Testis (tissue), 2 donors: Measurements from ENCODE around the gene IRF1.

Experiments
- POLR2A ChIP-seq: fragments of 450-650 bp; IDR thresholded peaks from one replicate; pipeline ENCODE4 v1.6.1; 2017; ENCODE audit warnings: antibody characterized with exemption, mild to moderate bottlenecking, moderate library complexity
- TF ChIP-seq, protein P1 (sequence below), 3 experiments: fragments of 450-650 bp in 2 of 3; fragments of 200-600 bp in 1 of 3; sonication (generic) in 1 of 3; IDR thresholded peaks; one replicate each; pipeline ENCODE4 v1.5.1; 2016 to 2019; ENCODE audit warnings: antibody characterized with exemption in 3 of 3, mild to moderate bottlenecking in 2 of 3, moderate library complexity in 1 of 3

DNA sequence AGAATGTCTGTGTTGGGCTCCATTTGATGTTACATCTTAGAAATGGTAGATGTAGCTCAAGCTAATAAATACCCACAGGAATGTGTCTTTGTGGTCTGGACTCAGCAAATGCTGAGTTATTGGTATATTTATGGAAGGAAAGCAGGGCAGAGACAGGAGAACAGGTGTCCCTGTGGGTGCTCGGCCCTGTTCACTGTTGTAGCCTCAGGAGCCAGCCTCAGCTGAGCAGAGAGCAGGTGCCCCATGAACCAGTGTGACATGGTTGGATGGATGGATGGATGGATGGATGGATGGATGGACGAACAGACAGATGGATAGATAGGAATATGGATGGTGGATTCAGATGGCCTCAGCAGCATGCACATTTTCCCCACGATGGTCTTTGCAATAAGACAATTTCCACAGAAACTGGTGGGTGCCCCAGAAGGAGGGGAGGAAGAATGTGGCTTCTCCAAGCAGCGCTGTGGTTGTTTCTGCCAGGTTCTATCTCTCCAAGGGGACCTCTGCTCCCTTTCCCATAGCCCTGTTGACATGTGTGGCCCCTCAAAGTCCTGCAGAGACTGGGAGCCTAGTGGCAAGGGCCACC lies 8.2 kb upstream of the IRF1 start:
- TF ChIP-seq, protein P1, sequence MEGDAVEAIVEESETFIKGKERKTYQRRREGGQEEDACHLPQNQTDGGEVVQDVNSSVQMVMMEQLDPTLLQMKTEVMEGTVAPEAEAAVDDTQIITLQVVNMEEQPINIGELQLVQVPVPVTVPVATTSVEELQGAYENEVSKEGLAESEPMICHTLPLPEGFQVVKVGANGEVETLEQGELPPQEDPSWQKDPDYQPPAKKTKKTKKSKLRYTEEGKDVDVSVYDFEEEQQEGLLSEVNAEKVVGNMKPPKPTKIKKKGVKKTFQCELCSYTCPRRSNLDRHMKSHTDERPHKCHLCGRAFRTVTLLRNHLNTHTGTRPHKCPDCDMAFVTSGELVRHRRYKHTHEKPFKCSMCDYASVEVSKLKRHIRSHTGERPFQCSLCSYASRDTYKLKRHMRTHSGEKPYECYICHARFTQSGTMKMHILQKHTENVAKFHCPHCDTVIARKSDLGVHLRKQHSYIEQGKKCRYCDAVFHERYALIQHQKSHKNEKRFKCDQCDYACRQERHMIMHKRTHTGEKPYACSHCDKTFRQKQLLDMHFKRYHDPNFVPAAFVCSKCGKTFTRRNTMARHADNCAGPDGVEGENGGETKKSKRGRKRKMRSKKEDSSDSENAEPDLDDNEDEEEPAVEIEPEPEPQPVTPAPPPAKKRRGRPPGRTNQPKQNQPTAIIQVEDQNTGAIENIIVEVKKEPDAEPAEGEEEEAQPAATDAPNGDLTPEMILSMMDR (IDR thresholded peaks at IDR 0.05) = no peak
- TF ChIP-seq POLR2A = no peak
